DOHH2 (cell line): ENCODE measurements around the gene CCDC8.

Experiments used
- EZH2phosphoT487 ChIP-seq: fragments of 200-600 bp; sonication (generic); IDR thresholded peaks from 2 replicates; pipeline ENCODE4 v1.6.1; 2017; ENCODE audit warnings: borderline replicate concordance, mild to moderate bottlenecking, antibody characterized with exemption, low read length, moderate library complexity, mixed read lengths
- TF ChIP-seq, protein P1 (sequence below): fragments of 200-600 bp; sonication (generic); IDR thresholded peaks from one replicate; pipeline ENCODE4 v1.5.1; 2014; ENCODE audit warnings: antibody characterized with exemption, mild to moderate bottlenecking, low read depth, low read length; ENCODE audit not compliant: poor library complexity, severe bottlenecking

- TF ChIP-seq, protein P1, sequence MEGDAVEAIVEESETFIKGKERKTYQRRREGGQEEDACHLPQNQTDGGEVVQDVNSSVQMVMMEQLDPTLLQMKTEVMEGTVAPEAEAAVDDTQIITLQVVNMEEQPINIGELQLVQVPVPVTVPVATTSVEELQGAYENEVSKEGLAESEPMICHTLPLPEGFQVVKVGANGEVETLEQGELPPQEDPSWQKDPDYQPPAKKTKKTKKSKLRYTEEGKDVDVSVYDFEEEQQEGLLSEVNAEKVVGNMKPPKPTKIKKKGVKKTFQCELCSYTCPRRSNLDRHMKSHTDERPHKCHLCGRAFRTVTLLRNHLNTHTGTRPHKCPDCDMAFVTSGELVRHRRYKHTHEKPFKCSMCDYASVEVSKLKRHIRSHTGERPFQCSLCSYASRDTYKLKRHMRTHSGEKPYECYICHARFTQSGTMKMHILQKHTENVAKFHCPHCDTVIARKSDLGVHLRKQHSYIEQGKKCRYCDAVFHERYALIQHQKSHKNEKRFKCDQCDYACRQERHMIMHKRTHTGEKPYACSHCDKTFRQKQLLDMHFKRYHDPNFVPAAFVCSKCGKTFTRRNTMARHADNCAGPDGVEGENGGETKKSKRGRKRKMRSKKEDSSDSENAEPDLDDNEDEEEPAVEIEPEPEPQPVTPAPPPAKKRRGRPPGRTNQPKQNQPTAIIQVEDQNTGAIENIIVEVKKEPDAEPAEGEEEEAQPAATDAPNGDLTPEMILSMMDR = no peak
- no peak for TF ChIP-seq EZH2phosphoT487
Measured at GRCh38 chr19:46460055-46460454, 46.7 kb upstream of the CCDC8 start.
